ENCODE results near the gene OR14I1. TPM values are rescaled to one million over a fixed set of nuclear protein-coding genes. Genes with fewer than 3 reads are reported as not detected.

The OR14I1 gene
- total and polyA plus RNA-seq, 9 of the 15 experiments (the other 6 are each of a cell fraction or from before 2014, with no cell fraction given): not detected

DNA sequence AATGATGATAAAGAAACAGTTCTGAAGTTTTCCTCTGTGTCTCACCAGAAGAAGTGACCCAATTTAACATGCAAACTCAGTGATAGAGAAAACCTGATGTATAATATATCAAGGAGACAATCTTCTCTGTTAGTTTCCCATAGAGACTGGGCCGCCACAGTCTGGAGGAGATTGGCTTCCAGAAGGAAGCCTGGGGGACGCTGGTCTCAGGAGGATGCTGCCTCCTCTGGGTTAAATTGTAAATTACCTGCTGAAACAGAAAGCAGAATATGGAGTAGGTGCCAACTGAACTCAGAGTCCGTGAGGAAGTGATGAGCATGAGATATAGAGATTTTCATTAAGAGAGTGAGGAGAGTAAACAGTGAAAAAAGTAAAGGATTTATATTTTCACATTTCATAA, 15.8 kb downstream of the OR14I1 start:
- no TSS peak for BruUV-seq (replicated peaks)
- WGBS (ENCODE audit: insufficient coverage, low coverage, missing lambda C conversion rate): 0% methylated on average over 3 of the region's 3 CpGs
- Histone ChIP-seq H3K27me3 (ENCODE audit: control insufficient read depth in 2 of 2, insufficient read depth in 2 of 2, low read length in 2 of 2) (no peaks in the 10 kb centered on the region), H3K27ac (ENCODE audit: extremely low read depth, low read depth, low read length) (no peak overlapping the region), H3K4me2 (ENCODE audit: insufficient read depth, low read length) (no peak overlapping the region), H3K4me3 (no peak overlapping the region), H3K4me1 (replicated peaks in 1 of 2; ENCODE audit: control insufficient read depth in 2 of 2, insufficient read depth in 2 of 2, low read length in 2 of 2) (peaks cover 0 to 5% of the 10 kb centered on the region in 2 experiments; a peak in 2 of 5 replicates), H4K20me1 (replicated peaks; ENCODE audit: control insufficient read depth, insufficient read depth, low read length) (no peaks in the 10 kb centered on the region), H3K9ac (ENCODE audit: insufficient read depth in 1 of 2, low read depth in 2 of 2, low read length in 2 of 2) (no peak overlapping the region), H3K9me1 (ENCODE audit: control insufficient read depth, insufficient read depth, low read length) (no peaks in the 10 kb centered on the region), H3K9me3 (replicated peaks; ENCODE audit: control insufficient read depth, insufficient read depth, low read depth, low read length) (no peaks in the 10 kb centered on the region), H3K79me2 (ENCODE audit: control insufficient read depth, insufficient read depth, low read length) (no peaks in the 10 kb centered on the region), H2AFZ (ENCODE audit: low read depth, low read length) (no peak overlapping the region), H3K36me3 (ENCODE audit: control insufficient read depth, insufficient read depth, low read length) (no peaks in the 10 kb centered on the region)
- ChIA-PET CTCF (ENCODE audit: low intra/inter-chr PET ratio) (interaction anchor here (1.5 kb wide), 1 partner anchor 283 kb away, joined by 4 read pairs; no protein-coding TSS in a partner anchor), POLR2A (no interaction called here)
- TF ChIP-seq RAD21 (CRISPR knock-in tag; conservative IDR thresholded peaks at IDR 0.05 in 1 of 2, IDR thresholded peaks at IDR 0.05 in 1 of 2) (peak; percentile 71 to 81), DEAF1 (CRISPR knock-in tag; IDR thresholded peaks at IDR 0.05) (0 out of 2 replicates have a peak, but pooled peaks have one; percentile 24), SMC3 (conservative IDR thresholded peaks at IDR 0.05; ENCODE audit: insufficient read depth, low read depth, low read length) (0 out of 2 replicates have a peak, but pooled peaks have one; percentile 10), C11orf30 (IDR thresholded peaks at IDR 0.05; ENCODE audit: low read depth) (no peak), ZFPM2 (CRISPR knock-in tag; IDR thresholded peaks at IDR 0.05) (no peak), CTCF (IDR thresholded peaks at IDR 0.05 in 2 of 3, conservative IDR thresholded peaks at IDR 0.05 in 1 of 3; ENCODE audit: insufficient read depth in 2 of 3, low read depth in 1 of 3, low read length in 3 of 3) (peak; percentile 45 to 52 (median 50); a peak in 4 of 6 replicates)
- intact Hi-C loops (cut with micrococcal nuclease) (loop anchor here (1.0 to 10.0 kb wide), 2 partner anchors 283 to 752 kb away; no protein-coding TSS in a partner anchor), in situ Hi-C loops (cut with MboI) (no loop called here)
- DNase-seq (ENCODE audit: extremely low read depth in 1 of 4, low spot score in 3 of 4) (peak in 2 of 4 experiments; percentile 10 to 17), FAIRE-seq (no peak), ATAC-seq (peak; percentile 66)
